SK-N-SH (cell line): ENCODE data around the gene LIPM. TPM values are rescaled to one million over a fixed set of nuclear protein-coding genes. Genes with fewer than 3 reads are reported as not detected.

Source experiments
- CTCF ChIA-PET: fragments of 300-600, 350-600 bp; formaldehyde crosslinking; extraction: SDS; loops from one replicate; lab custom pipeline; 2021; lab: Yijun Ruan, JAX
- POLR2A ChIA-PET: fragments of 350-600 bp; sonication (Branson Sonifier 250); formaldehyde crosslinking; extraction: SDS; loops from one replicate; lab custom pipeline; 2020; ENCODE audit warnings: antibody characterized with exemption, inconsistent platforms; lab: Yijun Ruan, JAX
- DNase-seq: peaks from one replicate; pipeline ENCODE4 v3.0.0; 2012
- H2AFZ ChIP-seq: fragments of 200-600 bp; sonication (generic); 2 replicates; pipeline ENCODE4 v1.8.1; 2016; ENCODE audit warnings: antibody characterized with exemption, mild to moderate bottlenecking, low read depth
- H3F3A ChIP-seq: fragments of 200-600 bp; sonication (generic); replicated peaks from 2 replicates; pipeline ENCODE3; 2016; ENCODE audit warnings: antibody characterized with exemption, mild to moderate bottlenecking; ENCODE audit not compliant: insufficient read depth
- H3K27ac ChIP-seq, 2 experiments: fragments of 200-500 bp in 1 of 2; fragments of 200-600 bp in 1 of 2; sonication (Bioruptor generic) in 1 of 2; sonication (generic), shearing (Covaris generic) in 1 of 2; 2 replicates each; pipeline versions ENCODE4 v1.5.1 to v1.6.1; 2014 to 2016; ENCODE audit warnings: low read depth in 2 of 2, inconsistent platforms in 1 of 2, low read length in 1 of 2, mild to moderate bottlenecking in 1 of 2, mixed read lengths in 1 of 2
- H3K27me3 ChIP-seq: fragments of 200-600 bp; sonication (generic), shearing (Covaris generic); 2 replicates; pipeline ENCODE4 v1.6.1; 2016; ENCODE audit warnings: mixed run types; ENCODE audit not compliant: insufficient read depth
- H3K36me3 ChIP-seq, 2 experiments: fragments of 200-500 bp in 1 of 2; fragments of 200-600 bp in 1 of 2; sonication (Bioruptor generic) in 1 of 2; sonication (generic) in 1 of 2; replicated peaks in 1 of 2; 2 replicates each; pipeline versions ENCODE3 to v1.5.1; 2014 to 2016; ENCODE audit warnings: low read length in 1 of 2, mild to moderate bottlenecking in 1 of 2; ENCODE audit not compliant: insufficient read depth in 2 of 2, control insufficient read depth in 1 of 2
- H3K4me1 ChIP-seq, 2 experiments: fragments of 200-500 bp in 1 of 2; fragments of 200-600 bp in 1 of 2; sonication (Bioruptor generic) in 1 of 2; sonication (generic), shearing (Covaris generic) in 1 of 2; 2 replicates each; pipeline versions ENCODE4 v1.5.1 to v1.6.1; 2014 to 2016; ENCODE audit warnings: low read depth in 1 of 2, low read length in 1 of 2, mixed run types in 1 of 2; ENCODE audit not compliant: insufficient read depth in 2 of 2, control insufficient read depth in 1 of 2
- H3K4me2 ChIP-seq: fragments of 200-600 bp; sonication (generic), shearing (Covaris generic); 2 replicates; pipeline ENCODE4 v1.6.1; 2017; ENCODE audit warnings: mixed run types
- H3K4me3 ChIP-seq, 2 experiments: fragments of 200-500 bp in 1 of 2; fragments of 200-600 bp in 1 of 2; sonication (Bioruptor generic) in 1 of 2; sonication (generic), shearing (Covaris generic) in 1 of 2; 2 replicates each; pipeline versions ENCODE4 v1.5.1 to v1.8.1; 2014 to 2016; ENCODE audit warnings: low read depth in 2 of 2, inconsistent platforms in 1 of 2, low read length in 1 of 2, mild to moderate bottlenecking in 1 of 2, mixed read lengths in 1 of 2, moderate library complexity in 1 of 2
- H3K79me2 ChIP-seq: fragments of 200-600 bp; sonication (generic); 2 replicates; pipeline ENCODE4 v1.8.1; 2017; ENCODE audit warnings: mild to moderate bottlenecking; ENCODE audit not compliant: insufficient read depth
- H3K9ac ChIP-seq: fragments of 200-600 bp; sonication (generic); 2 replicates; pipeline ENCODE4 v1.6.1; 2017; ENCODE audit warnings: mixed run types
- H3K9me2 ChIP-seq: fragments of 200-600 bp; sonication (generic); 2 replicates; pipeline ENCODE4 v1.6.1; 2017; ENCODE audit warnings: mixed run types
- H3K9me3 ChIP-seq: fragments of 200-600 bp; sonication (generic); 2 replicates; pipeline ENCODE4 v1.6.1; 2017; ENCODE audit warnings: mixed run types, mild to moderate bottlenecking, moderate library complexity
- H4K20me1 ChIP-seq: fragments of 200-600 bp; sonication (generic); 2 replicates; pipeline ENCODE4 v1.6.1; 2017; ENCODE audit warnings: mild to moderate bottlenecking, mixed run types; ENCODE audit not compliant: insufficient read depth
- EP300 ChIP-seq, 2 experiments: IDR thresholded peaks; 2 replicates each; pipeline versions ENCODE4 v1.4.0 to v1.6.1; 2012; ENCODE audit warnings: borderline replicate concordance in 1 of 2, low read depth in 1 of 2, low read length in 1 of 2
- FOSL2 ChIP-seq: IDR thresholded peaks from 2 replicates; pipeline ENCODE4 v1.4.0; 2012; ENCODE audit warnings: low read depth, mild to moderate bottlenecking, moderate library complexity, borderline replicate concordance
- FOXJ3 ChIP-seq: sonication (generic); formaldehyde crosslinking; IDR thresholded peaks from 2 replicates; pipeline ENCODE4 v1.5.1; 2020; ENCODE audit warnings: mild to moderate bottlenecking, missing genetic modification reagents
- GATA2 ChIP-seq: sonication (generic); formaldehyde crosslinking; IDR thresholded peaks from 2 replicates; pipeline ENCODE4 v1.5.0; 2020; ENCODE audit warnings: mild to moderate bottlenecking, missing genetic modification reagents
- RAD21 ChIP-seq: IDR thresholded peaks from 2 replicates; pipeline ENCODE4 v1.6.1; 2012; ENCODE audit warnings: mild to moderate bottlenecking, low read length
- RFX5 ChIP-seq: IDR thresholded peaks from 2 replicates; pipeline ENCODE4 v1.6.1; 2012; ENCODE audit warnings: mild to moderate bottlenecking, improper control_type of control experiment, low read length
- TEAD4 ChIP-seq: IDR thresholded peaks from 2 replicates; pipeline ENCODE4 v1.4.0; 2012; ENCODE audit warnings: mild to moderate bottlenecking, borderline replicate concordance; ENCODE audit not compliant: insufficient read depth
- whole genome bisulfite sequencing: methylation state at CpG from one replicate; pipeline ENCODE4 v1.1.6; 2017; ENCODE audit warnings: low lambda C conversion rate; 5-methylcytosine and 5-hydroxymethylcytosine counted together
- polyA plus RNA-seq, 3 experiments: library from polyadenylated mRNA; depleted of rRNA; stranded (reverse); fragments of >200 nt; gene quantifications; 2 replicates each; pipeline ENCODE4 v1.2.3, GENCODE V29; 2012
- TF ChIP-seq, protein P1 (sequence below): fragments of 150-350 bp; IDR thresholded peaks from 2 replicates; pipeline ENCODE4 v1.6.1; 2016; ENCODE audit warnings: mild to moderate bottlenecking, low read depth, low read length
- TF ChIP-seq, protein P2 (sequence below): IDR thresholded peaks from 2 replicates; pipeline ENCODE4 v1.4.0; 2012; ENCODE audit warnings: low read depth, borderline replicate concordance
- TF ChIP-seq, protein P3 (sequence below): IDR thresholded peaks from 2 replicates; pipeline ENCODE4; 2012

LIPM gene
- polyA plus RNA-seq, 1 of the 3 experiments (the other 2 are of a cell fraction) = not detected

GRCh38 chr10:88850712-88851111, 48.2 kb downstream of the LIPM start:
- no peak overlapping the region for H3K9ac ChIP-seq
- DNase-seq = no peak
- no peaks in the 10 kb centered on the region for H4K20me1 ChIP-seq
- peaks cover 0 to 3% of the 10 kb centered on the region in 2 experiments; a peak in 1 of 4 replicates for H3K4me1 ChIP-seq
- no peaks in the 10 kb centered on the region for H3K27me3 ChIP-seq
- H3K9me2 ChIP-seq = no peaks in the 10 kb centered on the region
- H3K79me2 ChIP-seq = no peaks in the 10 kb centered on the region
- no peak overlapping the region for H3K4me2 ChIP-seq
- POLR2A ChIA-PET = no interaction called here
- H3K4me3 ChIP-seq = no peak overlapping the region
- WGBS = 88% methylated on average over 1 of the region's 1 CpG
- TF ChIP-seq FOXJ3 = no peak
- TF ChIP-seq EP300 (IDR thresholded peaks at IDR 0.05; ENCODE audit: borderline replicate concordance in 1 of 2, low read depth in 1 of 2, low read length in 1 of 2) = no peak
- TF ChIP-seq, protein P1, sequence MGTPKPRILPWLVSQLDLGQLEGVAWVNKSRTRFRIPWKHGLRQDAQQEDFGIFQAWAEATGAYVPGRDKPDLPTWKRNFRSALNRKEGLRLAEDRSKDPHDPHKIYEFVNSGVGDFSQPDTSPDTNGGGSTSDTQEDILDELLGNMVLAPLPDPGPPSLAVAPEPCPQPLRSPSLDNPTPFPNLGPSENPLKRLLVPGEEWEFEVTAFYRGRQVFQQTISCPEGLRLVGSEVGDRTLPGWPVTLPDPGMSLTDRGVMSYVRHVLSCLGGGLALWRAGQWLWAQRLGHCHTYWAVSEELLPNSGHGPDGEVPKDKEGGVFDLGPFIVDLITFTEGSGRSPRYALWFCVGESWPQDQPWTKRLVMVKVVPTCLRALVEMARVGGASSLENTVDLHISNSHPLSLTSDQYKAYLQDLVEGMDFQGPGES = no peak
- no peak for TF ChIP-seq RFX5
- no peak for TF ChIP-seq GATA2
- TF ChIP-seq RAD21 = no peak
- TF ChIP-seq TEAD4 = no peak
- TF ChIP-seq, protein P2, sequence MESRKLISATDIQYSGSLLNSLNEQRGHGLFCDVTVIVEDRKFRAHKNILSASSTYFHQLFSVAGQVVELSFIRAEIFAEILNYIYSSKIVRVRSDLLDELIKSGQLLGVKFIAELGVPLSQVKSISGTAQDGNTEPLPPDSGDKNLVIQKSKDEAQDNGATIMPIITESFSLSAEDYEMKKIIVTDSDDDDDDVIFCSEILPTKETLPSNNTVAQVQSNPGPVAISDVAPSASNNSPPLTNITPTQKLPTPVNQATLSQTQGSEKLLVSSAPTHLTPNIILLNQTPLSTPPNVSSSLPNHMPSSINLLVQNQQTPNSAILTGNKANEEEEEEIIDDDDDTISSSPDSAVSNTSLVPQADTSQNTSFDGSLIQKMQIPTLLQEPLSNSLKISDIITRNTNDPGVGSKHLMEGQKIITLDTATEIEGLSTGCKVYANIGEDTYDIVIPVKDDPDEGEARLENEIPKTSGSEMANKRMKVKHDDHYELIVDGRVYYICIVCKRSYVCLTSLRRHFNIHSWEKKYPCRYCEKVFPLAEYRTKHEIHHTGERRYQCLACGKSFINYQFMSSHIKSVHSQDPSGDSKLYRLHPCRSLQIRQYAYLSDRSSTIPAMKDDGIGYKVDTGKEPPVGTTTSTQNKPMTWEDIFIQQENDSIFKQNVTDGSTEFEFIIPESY = no peak
- TF ChIP-seq, protein P3, sequence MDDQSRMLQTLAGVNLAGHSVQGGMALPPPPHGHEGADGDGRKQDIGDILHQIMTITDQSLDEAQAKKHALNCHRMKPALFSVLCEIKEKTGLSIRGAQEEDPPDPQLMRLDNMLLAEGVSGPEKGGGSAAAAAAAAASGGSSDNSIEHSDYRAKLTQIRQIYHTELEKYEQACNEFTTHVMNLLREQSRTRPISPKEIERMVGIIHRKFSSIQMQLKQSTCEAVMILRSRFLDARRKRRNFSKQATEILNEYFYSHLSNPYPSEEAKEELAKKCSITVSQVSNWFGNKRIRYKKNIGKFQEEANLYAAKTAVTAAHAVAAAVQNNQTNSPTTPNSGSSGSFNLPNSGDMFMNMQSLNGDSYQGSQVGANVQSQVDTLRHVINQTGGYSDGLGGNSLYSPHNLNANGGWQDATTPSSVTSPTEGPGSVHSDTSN = no peak
- H2AFZ ChIP-seq = peak overlapping the region; percentile 21; the same call in 1 of the 2 replicates
- no peaks in the 10 kb centered on the region for H3F3A ChIP-seq
- H3K27ac ChIP-seq = no peak overlapping the region
- CTCF ChIA-PET = interaction anchor here (0.5 to 7.1 kb wide), 5 partner anchors 11 to 82 kb away, joined by 3 to 46 read pairs (median 6); no protein-coding TSS in a partner anchor
- no peaks in the 10 kb centered on the region for H3K36me3 ChIP-seq
- H3K9me3 ChIP-seq = no peaks in the 10 kb centered on the region

DNA sequence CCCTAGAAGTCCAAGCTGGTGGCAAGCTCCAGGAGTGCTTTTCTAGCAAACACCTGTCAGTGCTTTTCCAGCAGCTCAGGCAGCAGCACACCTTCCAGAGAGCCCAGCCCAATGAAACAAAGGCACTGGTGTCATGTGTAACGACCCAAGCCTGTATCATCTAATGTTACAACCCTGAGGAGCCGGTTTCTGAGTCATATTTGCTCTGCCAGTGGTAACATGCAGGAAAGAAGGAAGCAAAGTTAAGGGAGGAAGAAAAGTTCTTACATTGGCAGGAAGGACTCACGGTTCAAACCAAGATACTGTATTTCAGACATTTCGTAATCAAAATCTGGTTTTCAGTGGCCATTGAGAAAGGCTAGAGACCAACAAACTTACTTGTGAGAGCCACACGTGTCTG, 49.2 kb downstream of the LIPM start, which contains the start of gene ANKRD22:
TSS of gene ANKRD22 (minus strand) at position 139 of the 400 bp plus-strand sequence. CDS start 237 bp downstream, outside the sequence.
- peak within 1 kb of the TSS; percentile 21; the same call in 1 of the 2 replicates for H2AFZ ChIP-seq
- H3K79me2 ChIP-seq = no peaks in the 10 kb centered on the region
- H4K20me1 ChIP-seq = no peaks in the 10 kb centered on the region
- DNase-seq = no peak
- H3K27me3 ChIP-seq = no peaks in the 10 kb centered on the region
- POLR2A ChIA-PET = no interaction called here
- no peak within 1 kb of the TSS for H3K4me3 ChIP-seq
- peaks cover 0 to 3% of the 10 kb centered on the region in 2 experiments; a peak in 1 of 4 replicates for H3K4me1 ChIP-seq
- no peaks in the 10 kb centered on the region for H3K36me3 ChIP-seq
- no peak within 1 kb of the TSS for H3K27ac ChIP-seq
- H3K9me2 ChIP-seq = no peaks in the 10 kb centered on the region
- no peak for TF ChIP-seq EP300 (IDR thresholded peaks at IDR 0.05; ENCODE audit: borderline replicate concordance in 1 of 2, low read depth in 1 of 2, low read length in 1 of 2)
- peak; percentile 54; the same call in 1 of the 2 replicates for TF ChIP-seq FOSL2
- TF ChIP-seq, all 33 proteins: peak for 1
- no peak within 1 kb of the TSS for H3K9ac ChIP-seq
- no peaks in the 10 kb centered on the region for H3F3A ChIP-seq
- 48% methylated on average over 5 of the region's 5 CpGs for WGBS
- H3K9me3 ChIP-seq = no peaks in the 10 kb centered on the region
- no peak within 1 kb of the TSS for H3K4me2 ChIP-seq
- CTCF ChIA-PET = interaction anchor here (1.4 to 7.1 kb wide), 3 partner anchors 10 to 81 kb away, joined by 6 to 46 read pairs (median 24); no protein-coding TSS in a partner anchor
